IPS-18c (cell line): ENCODE data around the gene GABPB2.

Source experiments
- H3K4me3 ChIP-seq: 2 replicates; pipeline ENCODE4 v1.7.0; 2013; ENCODE audit warnings: low read depth, mild to moderate bottlenecking, low read length, moderate library complexity; ENCODE audit not compliant: insufficient read depth
- H3K9me3 ChIP-seq: one replicate; pipeline ENCODE4 v1.6.1; 2013; ENCODE audit warnings: mild to moderate bottlenecking, low read length, moderate library complexity; ENCODE audit not compliant: control insufficient read depth, insufficient read depth

Gene GABPB2

DNA sequence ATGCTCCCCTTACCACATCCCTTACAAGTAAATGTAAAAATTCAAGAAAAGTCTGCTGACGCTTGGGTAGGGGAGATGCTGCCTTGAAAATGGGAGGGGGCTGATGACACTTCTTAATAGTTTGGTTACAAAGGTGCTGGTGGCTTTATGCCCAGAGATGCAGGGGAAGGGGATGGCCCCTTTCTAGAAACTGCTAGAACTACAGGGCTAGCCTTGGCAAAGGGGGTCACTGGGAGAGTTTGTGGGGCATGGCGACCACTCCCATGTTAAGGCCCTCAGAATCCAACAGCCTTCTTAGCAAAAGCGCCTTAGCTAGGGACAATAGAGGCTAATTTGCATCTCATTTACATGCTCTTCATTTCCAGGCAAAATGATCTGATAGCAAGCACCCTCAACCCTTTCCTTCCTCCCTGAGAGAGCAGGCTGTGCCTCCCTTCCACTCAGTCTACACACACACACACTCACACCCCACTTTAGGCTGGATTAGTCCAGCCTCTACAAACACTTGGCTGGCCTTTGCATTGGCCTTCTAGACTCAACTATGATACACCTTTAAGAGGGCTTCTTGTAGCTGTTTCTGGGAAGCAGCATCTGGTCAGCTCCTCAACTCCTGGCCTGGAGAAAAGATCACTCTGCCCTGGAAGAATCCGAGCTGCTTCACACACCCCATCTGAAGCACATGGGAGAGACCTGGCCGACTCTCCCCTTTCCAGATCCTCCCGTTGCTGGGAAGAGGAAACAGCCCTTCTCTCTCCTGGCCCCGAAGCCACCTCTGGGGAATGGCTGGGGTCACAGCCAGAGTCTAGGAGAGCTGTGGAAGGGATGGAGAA, 74.1 kb downstream of the GABPB2 start:
- Histone ChIP-seq H3K4me3 (peak overlapping the region; percentile 67), H3K9me3 (no peaks in the 10 kb centered on the region)

DNA sequence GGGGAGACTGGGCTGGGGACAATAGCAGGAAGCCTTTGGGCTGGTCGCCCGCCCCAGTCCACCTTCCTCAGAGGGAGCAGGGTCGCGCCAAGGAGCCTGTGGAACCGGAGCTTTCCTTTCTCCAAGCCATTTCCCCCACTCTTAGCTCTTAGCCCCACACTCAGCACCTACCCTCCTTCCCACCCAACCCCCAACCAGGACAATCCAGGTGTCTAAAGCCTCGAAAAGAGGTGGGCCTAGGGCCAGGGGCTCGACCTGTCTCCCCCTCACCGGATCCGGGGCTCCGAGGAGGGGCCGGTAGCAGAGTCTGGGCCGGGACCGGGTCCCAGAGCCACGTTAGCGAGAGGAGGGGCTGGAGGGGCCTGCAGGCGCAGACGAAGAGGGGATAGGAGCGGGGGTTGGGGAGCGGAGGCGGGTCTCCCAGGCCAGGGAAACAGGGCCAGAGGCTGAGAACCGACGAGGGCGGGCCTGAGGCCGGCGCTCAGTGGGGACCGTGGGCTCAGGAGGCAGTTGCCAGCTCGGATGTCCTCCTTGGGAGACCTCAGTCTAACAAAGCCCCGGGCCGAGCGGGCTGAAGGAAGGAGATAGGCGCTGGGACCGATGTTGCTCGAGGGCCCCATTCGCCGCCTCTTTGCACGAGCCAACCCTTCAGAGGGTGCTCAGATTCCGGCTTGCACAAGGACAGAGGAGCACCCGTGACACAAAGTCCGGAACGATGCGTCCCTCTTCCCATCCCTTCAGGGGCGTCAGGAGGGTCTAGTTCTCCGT, 74.9 kb downstream of the GABPB2 start:
- Histone ChIP-seq H3K4me3 (peak overlapping the region; percentile 67), H3K9me3 (no peaks in the 10 kb centered on the region)

DNA sequence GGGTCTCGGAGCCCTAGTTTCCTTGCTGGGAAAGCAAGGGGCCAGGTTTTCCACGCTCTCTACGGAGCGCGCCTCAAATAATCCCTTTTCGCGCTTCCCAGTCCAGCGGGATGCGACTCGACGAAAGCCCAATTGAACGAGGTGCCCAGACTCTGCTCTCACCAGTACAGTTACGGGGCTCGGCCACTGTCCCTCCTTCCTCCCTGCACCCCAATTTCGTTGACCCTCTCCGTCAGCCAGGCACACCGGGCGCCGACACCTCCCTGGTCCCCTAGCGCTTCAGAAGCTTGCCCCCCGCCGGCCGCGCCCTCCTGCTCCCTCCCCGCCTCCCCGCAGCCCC, 75.5 kb downstream of the GABPB2 start:
- peak overlapping the region; percentile 67 for H3K4me3 ChIP-seq
- H3K9me3 ChIP-seq: no peaks in the 10 kb centered on the region

DNA sequence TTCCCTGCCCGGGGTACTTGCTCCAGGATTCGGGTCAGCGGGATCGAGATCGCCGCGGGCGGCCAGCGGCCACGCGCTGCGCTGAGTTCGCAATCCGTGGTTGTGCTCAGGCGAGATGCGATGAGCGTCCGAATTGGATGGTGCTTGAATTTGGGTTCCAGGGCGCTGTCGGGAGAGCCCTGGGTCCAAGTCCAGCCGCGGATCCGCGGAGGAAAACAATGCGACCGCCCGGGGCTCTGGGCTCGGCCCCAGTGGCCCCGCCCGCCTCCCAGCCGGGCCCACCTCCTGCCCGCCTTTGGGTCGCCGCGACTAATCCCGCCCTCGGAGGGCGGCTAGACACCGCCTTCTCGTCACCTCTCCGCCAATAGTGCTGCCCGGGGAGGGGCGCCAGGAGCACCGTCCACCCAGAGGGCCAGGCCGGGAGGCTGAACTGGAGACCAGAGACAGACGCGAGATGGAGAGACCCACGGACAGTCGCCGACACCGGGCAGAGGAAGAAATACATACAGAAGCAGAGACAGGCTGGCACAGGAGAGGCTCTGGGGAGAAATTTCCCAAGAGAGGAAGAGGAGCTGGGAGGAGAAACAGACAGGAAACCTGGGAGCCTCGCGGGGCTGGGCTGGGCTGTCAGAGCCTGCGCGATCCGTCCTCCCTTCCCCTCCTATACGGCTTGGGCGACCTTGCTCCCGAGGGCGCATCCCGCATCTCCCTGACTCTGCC, 76.0 kb downstream of the GABPB2 start, which contains the start of gene SEMA6C:
Gene SEMA6C, minus strand, starts transcription at position 220 of the 720 bp plus-strand sequence. CDS start 4,010 bp downstream, outside the sequence.
- H3K9me3 ChIP-seq: no peaks in the 10 kb centered on the region

DNA sequence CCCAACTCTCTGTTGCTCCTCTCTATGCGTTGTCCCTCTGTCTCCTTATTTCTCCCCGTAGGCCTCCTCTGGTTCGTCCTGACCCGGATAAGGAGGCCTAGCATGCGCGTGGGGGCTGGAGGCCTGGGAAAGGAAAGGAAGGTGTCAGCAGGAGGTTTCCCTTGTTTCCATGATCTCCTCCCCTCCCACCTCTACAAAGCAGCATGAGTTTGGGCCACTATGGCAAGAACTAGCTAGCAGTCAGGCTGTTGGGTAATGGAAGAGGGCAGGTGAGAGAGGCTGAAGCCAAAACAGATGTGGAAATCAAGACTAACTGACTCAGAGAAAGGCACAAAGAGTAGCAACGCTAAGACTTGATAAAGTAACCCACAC, 76.6 kb downstream of the GABPB2 start:
- Histone ChIP-seq H3K9me3 (no peaks in the 10 kb centered on the region), H3K4me3 (peak overlapping the region; percentile 67)

More for the DNA sequence above, 76.0 kb downstream of the GABPB2 start, which contains the start of gene SEMA6C:
- peak within 1 kb of the TSS; percentile 67 for H3K4me3 ChIP-seq

DNA sequence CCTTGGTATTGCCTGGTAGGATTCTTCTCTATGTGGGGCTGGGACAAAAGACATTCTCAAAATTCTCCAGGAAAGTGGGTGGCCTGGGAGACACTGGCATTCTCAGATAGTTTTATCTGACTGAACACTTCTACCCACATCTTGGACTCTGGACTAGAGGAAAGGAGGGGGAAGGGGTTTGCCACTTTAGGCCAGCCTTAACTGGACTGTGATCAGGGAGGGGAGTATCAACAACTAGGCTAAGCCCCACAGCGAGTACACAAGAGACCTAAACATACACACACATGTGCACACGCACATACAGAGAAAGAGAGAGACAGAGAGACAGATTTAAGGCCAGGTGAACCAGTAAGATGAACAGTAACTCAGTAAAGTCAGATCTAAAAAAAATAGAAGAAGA, 77.1 kb downstream of the GABPB2 start:
- H3K9me3 ChIP-seq: no peaks in the 10 kb centered on the region

DNA sequence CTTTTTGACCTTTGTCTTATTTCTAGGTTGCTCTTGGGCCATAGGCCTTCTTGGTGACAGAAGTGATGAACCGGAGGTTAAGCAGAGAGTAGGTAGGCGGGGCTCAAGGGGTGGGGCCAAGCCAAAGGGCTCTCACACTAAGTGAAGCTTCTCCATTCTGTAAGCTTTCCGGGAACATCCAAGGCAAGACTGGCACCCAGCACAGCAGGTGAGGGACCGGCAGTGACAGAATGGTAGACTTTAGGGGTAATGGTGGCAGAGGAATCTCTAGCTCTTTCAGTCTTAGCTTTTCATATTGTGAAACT, 85.9 kb downstream of the GABPB2 start, which contains the start of gene TNFAIP8L2:
Gene TNFAIP8L2, plus strand, starts transcription at position 135 of the 305 bp plus-strand sequence. CDS start 2,049 bp downstream, outside the sequence.
- H3K4me3 ChIP-seq: no peak within 1 kb of the TSS
- H3K9me3 ChIP-seq: no peaks in the 10 kb centered on the region

More for the DNA sequence above, 77.1 kb downstream of the GABPB2 start:
- H3K4me3 ChIP-seq: no peak overlapping the region

DNA sequence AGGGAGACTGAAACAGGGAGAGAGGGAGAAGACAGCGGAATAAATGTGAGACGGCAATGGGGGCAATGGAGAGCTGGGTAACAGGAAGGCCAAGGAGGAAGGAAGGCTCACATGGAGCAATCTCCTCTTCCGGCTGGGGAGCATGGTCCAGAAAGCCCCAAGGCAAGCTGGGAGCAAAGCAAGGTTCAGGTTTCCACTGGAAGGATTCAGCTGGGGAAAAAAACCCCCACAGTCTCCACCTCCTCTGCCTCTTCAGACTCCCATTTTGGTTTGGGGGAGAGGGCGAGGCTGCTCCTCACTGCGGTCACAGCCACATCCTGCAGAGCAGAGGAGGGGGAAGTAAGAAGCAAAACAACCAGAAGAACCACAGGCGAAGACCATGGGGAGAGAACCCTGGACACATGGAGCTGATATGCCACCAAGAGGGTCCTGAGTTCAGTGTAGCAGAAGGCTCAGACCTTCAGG, 86.5 kb downstream of the GABPB2 start:
- Histone ChIP-seq H3K4me3 (no peak overlapping the region), H3K9me3 (no peaks in the 10 kb centered on the region)

DNA sequence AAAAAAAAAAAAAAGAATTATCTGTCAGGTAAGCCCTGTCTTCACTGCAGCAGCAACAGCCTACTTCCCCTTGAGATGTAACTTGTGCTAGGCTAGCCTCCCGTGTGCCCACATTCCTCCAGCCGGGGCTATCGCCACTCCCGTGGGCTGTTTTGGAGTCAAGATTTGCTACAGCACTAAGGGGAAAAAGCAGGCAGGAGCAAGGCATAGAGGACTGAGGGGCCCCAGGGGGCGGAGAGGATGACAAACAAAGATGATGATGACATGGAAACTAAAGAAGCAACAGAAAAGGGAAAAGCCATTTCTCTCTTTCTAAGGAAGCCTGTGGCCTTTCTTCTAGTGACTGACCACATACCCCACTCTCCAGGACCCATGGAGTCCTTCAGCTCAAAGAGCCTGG, 87.8 kb downstream of the GABPB2 start:
- H3K4me3 ChIP-seq: no peak overlapping the region
- H3K9me3 ChIP-seq: no peaks in the 10 kb centered on the region

DNA sequence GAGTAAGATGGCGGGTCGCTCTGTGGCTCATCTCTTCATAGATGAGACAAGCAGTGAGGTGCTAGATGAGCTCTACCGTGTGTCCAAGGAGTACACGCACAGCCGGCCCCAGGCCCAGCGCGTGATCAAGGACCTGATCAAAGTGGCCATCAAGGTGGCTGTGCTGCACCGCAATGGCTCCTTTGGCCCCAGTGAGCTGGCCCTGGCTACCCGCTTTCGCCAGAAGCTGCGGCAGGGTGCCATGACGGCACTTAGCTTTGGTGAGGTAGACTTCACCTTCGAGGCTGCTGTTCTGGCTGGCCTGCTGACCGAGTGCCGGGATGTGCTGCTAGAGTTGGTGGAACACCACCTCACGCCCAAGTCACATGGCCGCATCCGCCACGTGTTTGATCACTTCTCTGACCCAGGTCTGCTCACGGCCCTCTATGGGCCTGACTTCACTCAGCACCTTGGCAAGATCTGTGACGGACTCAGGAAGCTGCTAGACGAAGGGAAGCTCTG, 88.2 kb downstream of the GABPB2 start:
- no peak overlapping the region for H3K4me3 ChIP-seq
- no peaks in the 10 kb centered on the region for H3K9me3 ChIP-seq

DNA sequence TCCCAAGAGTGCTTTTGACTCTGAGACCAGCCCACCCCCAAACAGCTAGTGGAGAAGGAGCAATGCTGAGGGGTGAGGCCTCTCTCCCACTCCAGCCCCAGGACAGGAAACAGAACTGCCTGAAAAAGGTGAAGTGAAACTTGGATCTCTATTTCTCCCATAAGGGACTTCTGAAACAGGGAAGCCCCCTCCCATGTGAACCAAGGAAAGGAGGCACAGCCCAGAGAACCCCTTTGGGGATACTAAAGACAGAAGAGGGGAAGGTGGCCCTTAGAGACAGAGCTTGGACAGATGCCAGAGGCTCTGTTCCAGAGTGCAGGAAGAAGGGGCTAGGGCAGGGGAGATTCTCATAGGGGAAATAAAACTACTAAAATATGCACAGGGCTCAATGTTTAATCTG, 88.8 kb downstream of the GABPB2 start:
- Histone ChIP-seq H3K9me3 (no peaks in the 10 kb centered on the region), H3K4me3 (no peak overlapping the region)

DNA sequence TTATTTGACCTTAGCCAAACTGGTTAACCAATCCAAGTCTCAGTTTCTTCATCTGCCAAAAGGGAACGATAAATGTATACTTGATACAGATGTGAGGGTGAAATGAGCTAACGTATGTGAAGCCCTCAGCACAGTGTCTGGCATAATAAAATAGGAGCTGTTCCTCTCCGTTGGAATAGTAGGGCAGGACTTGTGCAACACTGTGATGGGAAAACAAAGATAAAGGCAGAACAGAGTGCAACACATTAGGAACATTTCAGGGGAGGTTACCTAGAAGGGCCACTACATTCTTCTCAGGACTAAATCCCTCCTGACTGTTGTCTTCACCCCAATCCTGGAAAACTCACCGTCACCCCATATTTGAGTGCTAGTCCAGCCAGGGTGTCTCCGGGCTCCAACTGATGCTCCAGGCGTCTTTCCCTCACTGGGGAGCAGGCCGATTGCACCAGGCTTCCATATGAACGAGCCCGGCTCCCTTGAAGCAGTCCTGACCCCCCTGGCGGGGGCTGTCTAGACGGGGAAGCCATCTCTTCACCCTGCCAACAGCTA, 94.2 kb downstream of the GABPB2 start:
- Histone ChIP-seq H3K4me3 (peak overlapping the region; percentile 73), H3K9me3 (no peaks in the 10 kb centered on the region)

DNA sequence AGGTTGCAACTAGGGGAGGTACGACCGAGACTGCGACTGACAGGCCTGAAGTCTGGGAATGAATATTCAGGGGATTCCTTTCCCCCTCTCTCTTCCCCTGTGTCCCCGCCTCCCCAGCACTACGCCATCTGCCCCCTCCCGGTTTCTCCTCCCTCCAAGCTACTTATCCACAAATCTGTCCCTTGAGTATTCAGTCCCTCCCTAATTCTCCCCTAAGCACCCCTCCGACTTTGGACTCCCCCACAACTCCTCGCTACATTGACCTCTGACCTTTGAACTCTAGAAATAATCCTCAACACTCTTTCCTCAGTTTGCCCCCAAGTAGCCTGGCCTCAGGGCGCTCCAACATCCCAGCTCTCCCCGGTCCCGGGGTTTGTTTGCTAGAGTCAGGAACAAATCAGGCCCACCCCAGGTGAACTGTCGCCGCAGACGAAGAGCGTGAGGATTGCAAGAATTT, 94.7 kb downstream of the GABPB2 start:
- peak overlapping the region; percentile 73 for H3K4me3 ChIP-seq
- no peaks in the 10 kb centered on the region for H3K9me3 ChIP-seq

DNA sequence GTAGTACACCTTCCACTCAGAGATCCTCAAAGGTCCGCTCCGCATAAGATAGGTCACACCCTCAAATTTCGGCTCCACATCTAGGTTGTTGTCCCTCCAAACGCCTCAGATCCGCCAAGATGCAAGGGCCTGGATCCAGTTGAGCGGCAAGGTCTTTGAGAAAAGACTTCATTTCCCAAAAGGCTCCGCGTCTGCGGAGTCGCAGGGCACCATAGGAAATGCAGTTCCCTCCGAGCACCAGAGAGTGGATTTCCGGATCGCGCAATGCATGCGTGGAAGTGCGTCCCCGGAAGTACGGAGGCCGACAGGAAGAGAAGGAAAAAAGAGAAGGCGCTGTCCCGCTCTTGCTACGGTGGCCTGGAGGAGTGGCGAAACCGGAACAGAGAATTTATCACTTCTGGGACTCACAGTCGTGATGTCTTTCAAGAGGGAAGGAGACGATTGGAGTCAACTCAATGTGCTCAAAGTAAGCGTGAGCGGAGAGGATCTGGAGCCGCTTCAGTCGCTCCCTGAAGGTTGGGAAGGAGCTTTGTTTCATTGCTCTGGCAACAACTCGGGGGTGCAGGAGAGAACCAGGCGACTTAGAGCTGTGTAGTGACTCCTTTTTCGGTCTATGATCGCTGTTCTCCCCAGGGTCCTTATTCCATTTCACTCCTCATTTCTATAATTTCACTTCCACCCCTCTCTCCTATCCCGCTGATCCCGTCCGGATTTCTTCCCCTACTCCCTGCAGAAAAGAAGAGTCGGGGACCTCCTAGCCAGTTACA, 95.4 kb downstream of the GABPB2 start, which contains the start of the genes LYSMD1 and SCNM1:
Gene LYSMD1, minus strand, starts transcription at position 165 of the 767 bp plus-strand sequence. CDS start 644 bp downstream, outside the sequence.
Gene SCNM1, plus strand, starts transcription at position 407 of the 767 bp plus-strand sequence. Its CDS starts 9 bp downstream, at position 416.
- peak within 1 kb of the TSS; percentile 94 for H3K4me3 ChIP-seq
- H3K9me3 ChIP-seq: no peaks in the 10 kb centered on the region

DNA sequence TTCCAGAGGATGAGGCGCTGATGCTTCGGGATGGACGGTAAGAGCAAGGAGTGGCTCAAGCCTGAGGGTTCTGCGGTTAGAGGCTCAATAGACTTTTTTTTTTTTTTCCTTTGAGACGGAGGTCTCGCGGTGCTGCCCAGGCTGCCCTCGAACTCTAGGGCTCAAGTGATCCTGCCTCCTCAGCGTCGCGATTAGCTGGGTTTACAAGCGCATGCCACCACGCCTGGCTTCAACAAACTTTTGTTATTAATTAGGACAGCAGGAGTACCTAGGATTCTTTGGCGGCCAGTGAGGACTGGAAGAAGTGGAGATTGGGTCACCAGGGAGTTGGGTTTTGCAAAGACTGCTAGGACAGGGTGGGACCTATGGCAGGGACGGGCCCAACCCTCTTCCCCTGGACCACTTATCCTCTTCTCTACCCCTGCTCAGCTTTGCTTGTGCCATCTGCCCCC, 96.0 kb downstream of the GABPB2 start:
- H3K4me3 ChIP-seq: peak overlapping the region; percentile 94
- no peaks in the 10 kb centered on the region for H3K9me3 ChIP-seq

DNA sequence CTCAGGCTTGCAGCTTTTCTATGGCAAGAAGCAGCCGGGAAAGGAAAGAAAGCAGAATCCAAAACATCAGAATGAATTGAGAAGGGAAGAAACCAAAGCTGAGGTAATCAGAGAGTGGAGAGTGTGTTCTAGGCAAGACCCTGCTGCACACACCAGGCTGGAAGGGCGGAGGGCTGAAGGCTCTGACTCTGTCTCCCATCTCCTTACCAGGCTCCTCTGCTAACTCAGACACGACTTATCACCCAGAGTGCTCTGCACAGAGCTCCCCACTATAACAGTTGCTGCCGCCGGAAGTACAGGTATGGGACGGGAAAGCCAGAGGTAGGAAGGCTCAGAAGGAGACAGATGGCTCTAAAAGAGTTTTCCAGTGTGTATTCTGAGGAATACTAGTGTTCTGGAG, 96.6 kb downstream of the GABPB2 start:
- no peaks in the 10 kb centered on the region for H3K9me3 ChIP-seq
- H3K4me3 ChIP-seq: peak overlapping the region; percentile 94; the same call in 1 of the 2 replicates
